ENCODE results near the gene PRKCA.
"Not testable (repeated sequence)": the region's sequence is repeated elsewhere in the genome, so short reads cannot be mapped to it uniquely, and the experiment has no call there.

PRKCA gene

DNA sequence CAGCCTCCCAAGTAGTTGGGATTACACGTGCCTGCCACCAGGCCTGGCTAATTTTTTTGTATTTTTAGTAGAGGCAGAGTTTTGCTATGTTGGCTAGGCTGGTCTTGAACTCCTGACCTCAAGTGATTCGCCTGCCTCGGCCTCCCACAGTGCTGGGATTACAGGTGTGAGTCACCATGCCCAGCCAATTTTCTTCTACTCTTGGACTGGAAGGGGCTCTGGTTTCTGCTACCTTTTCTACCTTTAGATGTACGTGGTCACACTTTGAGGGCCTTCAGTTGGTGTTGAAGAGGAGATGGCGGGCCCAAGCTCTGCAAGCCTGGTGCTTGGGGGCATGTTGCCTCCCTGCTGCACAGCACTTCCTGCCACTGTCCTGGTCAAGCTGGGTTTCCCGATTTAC, 173.6 kb downstream of the PRKCA start:
- H3K27me3 ChIP-seq (ENCODE audit: control insufficient read depth in 3 of 3, insufficient read depth in 3 of 3, low read depth in 1 of 3, low read length in 3 of 3) = no peaks in the 10 kb centered on the region
- H4K8ac ChIP-seq (ENCODE audit: low read depth, low read length) = no peak overlapping the region
- H4K91ac ChIP-seq (ENCODE audit: low read depth, low read length, poor library complexity) = no peak overlapping the region
- H3K9me3 ChIP-seq (replicated peaks in 1 of 2; ENCODE audit: control insufficient read depth in 2 of 2, insufficient read depth in 1 of 2, low read depth in 1 of 2, low read length in 2 of 2) = no peaks in the 10 kb centered on the region
- H2AK5ac ChIP-seq (ENCODE audit: low read depth, low read length) = no peak overlapping the region
- H3K4me2 ChIP-seq (ENCODE audit: insufficient read depth, low read length, poor library complexity, severe bottlenecking) = no peak overlapping the region
- H3K18ac ChIP-seq (ENCODE audit: low read length) = peak overlapping the region; percentile 60
- H3K79me1 ChIP-seq (ENCODE audit: low read depth, low read length) = no peaks in the 10 kb centered on the region
- no peak overlapping the region for H3K9ac ChIP-seq (ENCODE audit: low read depth, low read length, poor library complexity)
- H3K4ac ChIP-seq (ENCODE audit: low read length) = no peak overlapping the region
- peaks cover 9 to 10% of the 10 kb centered on the region in 2 donors for H3K4me1 ChIP-seq (ENCODE audit: control insufficient read depth in 2 of 2, insufficient read depth in 1 of 2, low read depth in 1 of 2, low read length in 2 of 2)
- H2BK120ac ChIP-seq (ENCODE audit: low read depth, low read length) = no peak overlapping the region
- H3K23ac ChIP-seq (ENCODE audit: low read depth, low read length, poor library complexity) = no peak overlapping the region
- no peak for DNase-seq (ENCODE audit: low spot score)
- no peak overlapping the region for H2BK15ac ChIP-seq (ENCODE audit: low read length)
- WGBS, 2 donors (ENCODE audit: extremely low coverage in 2 of 2, insufficient read length in 2 of 2, insufficient replicate concordance in 1 of 2) = no CpG with 5 or more reads among the region's 6 CpGs
- H2BK5ac ChIP-seq (ENCODE audit: low read length) = no peak overlapping the region
- no peak overlapping the region for H3K27ac ChIP-seq (replicated peaks; ENCODE audit: low read length)
- H3K14ac ChIP-seq (ENCODE audit: low read length) = no peak overlapping the region
- no peak overlapping the region for H2BK12ac ChIP-seq (ENCODE audit: low read length)
- H3K36me3 ChIP-seq (replicated peaks in 1 of 2; ENCODE audit: control insufficient read depth in 2 of 2, insufficient read depth in 2 of 2, low read length in 2 of 2) = no peaks in the 10 kb centered on the region
- H3K4me3 ChIP-seq (ENCODE audit: low read length in 2 of 2) = no peak overlapping the region
- no peak overlapping the region for H2AFZ ChIP-seq (ENCODE audit: low read length)

DNA sequence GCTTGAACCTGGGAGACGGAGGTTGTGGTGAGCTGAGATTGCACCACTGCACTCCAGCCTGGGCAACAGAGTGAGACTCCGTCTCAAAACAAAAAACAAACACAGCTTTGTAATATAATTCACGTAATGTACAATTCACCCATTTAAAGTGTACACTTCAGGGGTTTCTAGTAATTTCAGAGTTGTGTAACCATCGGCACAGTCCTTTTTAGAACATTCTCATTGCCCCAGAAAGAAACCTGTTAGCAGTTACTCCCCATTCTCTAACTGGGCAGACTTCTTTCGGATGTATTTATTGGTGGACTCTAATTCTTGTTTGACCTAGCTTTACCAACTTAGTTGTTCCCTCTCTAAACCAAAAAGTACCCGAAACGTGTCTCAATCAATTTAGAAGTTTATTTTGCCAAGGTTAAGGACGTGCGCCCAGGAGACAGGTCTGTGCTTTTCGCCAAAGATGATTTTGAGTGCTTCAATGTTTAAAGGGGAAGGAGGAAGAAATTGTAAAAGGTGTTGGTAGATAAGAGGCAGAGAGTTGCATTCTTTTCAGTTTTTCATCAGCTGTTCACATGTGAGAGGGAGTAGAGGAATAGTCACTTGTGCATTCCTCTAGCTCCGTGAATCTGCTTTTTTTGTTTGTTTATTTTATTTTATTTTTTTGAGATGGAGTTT, 175.3 kb downstream of the PRKCA start:
- H3K4ac ChIP-seq (ENCODE audit: low read length) = no peak overlapping the region
- no peak overlapping the region for H2BK120ac ChIP-seq (ENCODE audit: low read depth, low read length)
- no peaks in the 10 kb centered on the region for H3K27me3 ChIP-seq (ENCODE audit: control insufficient read depth in 3 of 3, insufficient read depth in 3 of 3, low read depth in 1 of 3, low read length in 3 of 3)
- no peak overlapping the region for H4K91ac ChIP-seq (ENCODE audit: low read depth, low read length, poor library complexity)
- no peak overlapping the region for H2AFZ ChIP-seq (ENCODE audit: low read length)
- H2BK5ac ChIP-seq (ENCODE audit: low read length) = no peak overlapping the region
- H3K27ac ChIP-seq (replicated peaks; ENCODE audit: low read length) = no peak overlapping the region
- H2AK5ac ChIP-seq (ENCODE audit: low read depth, low read length) = no peak overlapping the region
- DNase-seq (ENCODE audit: low spot score) = no peak
- H3K36me3 ChIP-seq (replicated peaks in 1 of 2; ENCODE audit: control insufficient read depth in 2 of 2, insufficient read depth in 2 of 2, low read length in 2 of 2) = no peaks in the 10 kb centered on the region
- no peak overlapping the region for H3K4me2 ChIP-seq (ENCODE audit: insufficient read depth, low read length, poor library complexity, severe bottlenecking)
- peaks cover 9 to 10% of the 10 kb centered on the region in 2 donors for H3K4me1 ChIP-seq (ENCODE audit: control insufficient read depth in 2 of 2, insufficient read depth in 1 of 2, low read depth in 1 of 2, low read length in 2 of 2)
- H3K23ac ChIP-seq (ENCODE audit: low read depth, low read length, poor library complexity) = no peak overlapping the region
- no peaks in the 10 kb centered on the region for H3K9me3 ChIP-seq (replicated peaks in 1 of 2; ENCODE audit: control insufficient read depth in 2 of 2, insufficient read depth in 1 of 2, low read depth in 1 of 2, low read length in 2 of 2)
- H3K9ac ChIP-seq (ENCODE audit: low read depth, low read length, poor library complexity) = no peak overlapping the region
- H3K79me1 ChIP-seq (ENCODE audit: low read depth, low read length) = no peaks in the 10 kb centered on the region
- no peak overlapping the region for H2BK15ac ChIP-seq (ENCODE audit: low read length)
- H3K18ac ChIP-seq (ENCODE audit: low read length) = no peak overlapping the region
- WGBS, 2 donors (ENCODE audit: extremely low coverage in 2 of 2, insufficient read length in 2 of 2, insufficient replicate concordance in 1 of 2) = no CpG with 5 or more reads among the region's 11 CpGs
- no peak overlapping the region for H4K8ac ChIP-seq (ENCODE audit: low read depth, low read length)
- H2BK12ac ChIP-seq (ENCODE audit: low read length) = no peak overlapping the region
- H3K4me3 ChIP-seq (ENCODE audit: low read length in 2 of 2) = no peak overlapping the region
- no peak overlapping the region for H3K14ac ChIP-seq (ENCODE audit: low read length)

DNA sequence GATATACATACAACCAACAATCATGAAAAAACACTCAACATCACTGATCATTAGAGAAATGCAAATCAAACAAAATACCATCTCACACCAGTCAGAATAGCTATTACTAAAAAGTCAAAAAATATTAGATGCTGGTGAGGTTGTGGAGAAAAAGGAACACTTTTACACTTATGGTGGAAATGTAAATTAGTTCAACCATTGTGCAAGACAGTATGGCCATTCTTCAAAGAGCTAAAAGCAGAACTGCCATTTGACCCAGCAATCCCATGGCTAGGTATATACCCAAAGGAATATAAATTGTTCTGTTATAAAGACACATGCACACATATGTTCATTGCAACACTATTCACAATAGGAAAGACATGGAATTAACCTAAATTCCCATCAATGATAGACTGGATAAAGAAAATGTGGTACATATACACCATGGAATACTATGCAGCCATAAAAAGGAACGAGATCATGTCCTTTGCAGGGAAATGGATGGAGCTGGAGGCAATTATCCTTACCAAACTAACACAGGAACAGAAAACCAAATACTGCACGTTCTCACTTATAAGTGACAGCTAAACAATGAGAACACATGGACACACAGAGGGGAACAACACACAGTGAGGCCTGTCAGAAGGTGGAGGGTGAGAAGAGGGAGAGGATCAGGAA, 176.9 kb downstream of the PRKCA start:
- H2BK5ac ChIP-seq (ENCODE audit: low read length); H2AK5ac ChIP-seq (ENCODE audit: low read depth, low read length); H3K36me3 ChIP-seq (replicated peaks in 1 of 2; ENCODE audit: control insufficient read depth in 2 of 2, insufficient read depth in 2 of 2, low read length in 2 of 2); H3K4ac ChIP-seq (ENCODE audit: low read length); H3K9me3 ChIP-seq (replicated peaks in 1 of 2; ENCODE audit: control insufficient read depth in 2 of 2, insufficient read depth in 1 of 2, low read depth in 1 of 2, low read length in 2 of 2); H3K9ac ChIP-seq (ENCODE audit: low read depth, low read length, poor library complexity); H2BK120ac ChIP-seq (ENCODE audit: low read depth, low read length); H3K4me3 ChIP-seq (ENCODE audit: low read length in 2 of 2); H3K4me2 ChIP-seq (ENCODE audit: insufficient read depth, low read length, poor library complexity, severe bottlenecking); H3K4me1 ChIP-seq (ENCODE audit: control insufficient read depth in 2 of 2, insufficient read depth in 1 of 2, low read depth in 1 of 2, low read length in 2 of 2); H3K23ac ChIP-seq (ENCODE audit: low read depth, low read length, poor library complexity); H3K27ac ChIP-seq (replicated peaks; ENCODE audit: low read length); H3K27me3 ChIP-seq (ENCODE audit: control insufficient read depth in 3 of 3, insufficient read depth in 3 of 3, low read depth in 1 of 3, low read length in 3 of 3); H3K79me1 ChIP-seq (ENCODE audit: low read depth, low read length); H4K91ac ChIP-seq (ENCODE audit: low read depth, low read length, poor library complexity); H2BK15ac ChIP-seq (ENCODE audit: low read length); H2BK12ac ChIP-seq (ENCODE audit: low read length); H2AFZ ChIP-seq (ENCODE audit: low read length); H3K14ac ChIP-seq (ENCODE audit: low read length); H3K18ac ChIP-seq (ENCODE audit: low read length); H4K8ac ChIP-seq (ENCODE audit: low read depth, low read length); DNase-seq (ENCODE audit: low spot score): not testable (repeated sequence)
- no CpG with 5 or more reads among the region's 2 CpGs for WGBS, 2 donors (ENCODE audit: extremely low coverage in 2 of 2, insufficient read length in 2 of 2, insufficient replicate concordance in 1 of 2)

DNA sequence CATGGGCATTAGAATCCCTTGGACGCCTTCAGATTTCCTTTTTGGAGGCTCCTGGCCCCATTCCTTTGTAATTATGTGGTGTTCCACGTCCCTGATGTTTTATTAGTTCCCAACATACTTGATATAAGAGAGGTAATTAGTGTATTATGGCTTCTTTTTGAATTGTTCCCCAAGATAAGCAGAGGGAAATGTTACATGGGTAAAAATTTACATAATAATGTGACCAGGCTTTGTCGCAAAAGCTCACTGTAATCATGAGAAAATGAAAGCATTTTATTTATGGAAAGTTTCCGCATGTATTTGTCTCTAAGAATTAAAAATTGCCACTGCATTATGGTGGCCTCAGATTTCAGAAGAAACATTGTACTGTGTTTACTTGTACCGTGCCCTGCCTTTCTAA, 177.8 kb downstream of the PRKCA start:
- H2AK5ac ChIP-seq (ENCODE audit: low read depth, low read length) = no peak overlapping the region

More for the DNA sequence above, 177.8 kb downstream of the PRKCA start:
- Histone ChIP-seq H3K36me3 (replicated peaks in 1 of 2; ENCODE audit: control insufficient read depth in 2 of 2, insufficient read depth in 2 of 2, low read length in 2 of 2) (no peaks in the 10 kb centered on the region), H4K91ac (ENCODE audit: low read depth, low read length, poor library complexity) (no peak overlapping the region), H3K23ac (ENCODE audit: low read depth, low read length, poor library complexity) (no peak overlapping the region), H3K4me2 (ENCODE audit: insufficient read depth, low read length, poor library complexity, severe bottlenecking) (no peak overlapping the region), H3K9ac (ENCODE audit: low read depth, low read length, poor library complexity) (no peak overlapping the region), H2BK120ac (ENCODE audit: low read depth, low read length) (no peak overlapping the region), H2AFZ (ENCODE audit: low read length) (no peak overlapping the region), H3K27ac (replicated peaks; ENCODE audit: low read length) (no peak overlapping the region), H2BK5ac (ENCODE audit: low read length) (no peak overlapping the region), H4K8ac (ENCODE audit: low read depth, low read length) (no peak overlapping the region), H3K9me3 (replicated peaks in 1 of 2; ENCODE audit: control insufficient read depth in 2 of 2, insufficient read depth in 1 of 2, low read depth in 1 of 2, low read length in 2 of 2) (no peaks in the 10 kb centered on the region), H3K14ac (ENCODE audit: low read length) (no peak overlapping the region), H2BK15ac (ENCODE audit: low read length) (no peak overlapping the region), H3K4ac (ENCODE audit: low read length) (no peak overlapping the region), H2BK12ac (ENCODE audit: low read length) (no peak overlapping the region), H3K18ac (ENCODE audit: low read length) (no peak overlapping the region), H3K27me3 (ENCODE audit: control insufficient read depth in 3 of 3, insufficient read depth in 3 of 3, low read depth in 1 of 3, low read length in 3 of 3) (no peaks in the 10 kb centered on the region), H3K79me1 (ENCODE audit: low read depth, low read length) (no peaks in the 10 kb centered on the region), H3K4me3 (ENCODE audit: low read length in 2 of 2) (no peak overlapping the region), H3K4me1 (ENCODE audit: control insufficient read depth in 2 of 2, insufficient read depth in 1 of 2, low read depth in 1 of 2, low read length in 2 of 2) (no peaks in the 10 kb centered on the region)
- no peak for DNase-seq (ENCODE audit: low spot score)
- no CpG with 5 or more reads among the region's 5 CpGs for WGBS, 2 donors (ENCODE audit: extremely low coverage in 2 of 2, insufficient read length in 2 of 2, insufficient replicate concordance in 1 of 2)

All from neuronal stem cell (in vitro differentiated cells).